Vagina (tissue), 2 donors: Measurements from ENCODE around the gene SLC16A1. TPM values are rescaled to one million over a fixed set of nuclear protein-coding genes. Genes with fewer than 3 reads are reported as not detected.

Source experiments
- DNase-seq, 2 donors: peaks; one replicate each; pipeline ENCODE4 v3.0.0-alpha.2; 2017; ENCODE audit errors: extremely low spot score in 2 of 2
- H3K27ac ChIP-seq: fragments of 200-600 bp; sonication (generic); one replicate; pipeline ENCODE4 v1.5.1; 2019
- H3K27me3 ChIP-seq: fragments of 200-600 bp; sonication (generic); one replicate; pipeline ENCODE4 v1.5.1; 2019
- H3K36me3 ChIP-seq, 2 donors: fragments of 200-600 bp; sonication (generic); one replicate each; pipeline ENCODE4 v1.5.1; 2017 to 2019
- H3K4me1 ChIP-seq: fragments of 200-600 bp; sonication (generic); one replicate; pipeline ENCODE4 v1.5.1; 2019
- H3K4me3 ChIP-seq, 2 donors: fragments of 200-600 bp; sonication (generic); 1 replicate in 1 of 2; 2 replicates in 1 of 2; pipeline ENCODE4 v1.5.1; 2016 to 2019
- H3K9me3 ChIP-seq: fragments of 200-600 bp; sonication (generic); one replicate; pipeline ENCODE4 v1.5.1; 2019
- POLR2A ChIP-seq, 2 donors: fragments of 450-650 bp; IDR thresholded peaks; one replicate each; pipeline ENCODE4 v1.6.1; 2017; ENCODE audit warnings: antibody characterized with exemption in 2 of 2, mild to moderate bottlenecking in 2 of 2, moderate library complexity in 2 of 2
- POLR2AphosphoS5 ChIP-seq, 2 donors: sonication (generic); formaldehyde crosslinking; IDR thresholded peaks; one replicate each; pipeline ENCODE4 v1.9.0; 2017; ENCODE audit warnings: antibody characterized with exemption in 2 of 2, mild to moderate bottlenecking in 2 of 2, low read depth in 1 of 2; ENCODE audit not compliant: insufficient read depth in 1 of 2
- intact Hi-C: fragments of 100-400 bp; cut with DNase I; formaldehyde crosslinking; loops from one replicate; pipeline ENCODE4 v1.15.1; 2023
- total RNA-seq: library from RNA; depleted of rRNA; stranded (reverse); fragments of >200 nt; gene quantifications from one replicate; pipeline ENCODE4 v1.2.3, GENCODE V29; 2016
- TF ChIP-seq, protein P1 (sequence below), 3 experiments: fragments of 450-650 bp in 2 of 3; fragments of 200-600 bp in 1 of 3; sonication (generic) in 1 of 3; IDR thresholded peaks; one replicate each; pipeline ENCODE4 v1.5.1; 2017 to 2019; ENCODE audit warnings: antibody characterized with exemption in 3 of 3, mild to moderate bottlenecking in 2 of 3, moderate library complexity in 2 of 3

Gene SLC16A1, protein sequence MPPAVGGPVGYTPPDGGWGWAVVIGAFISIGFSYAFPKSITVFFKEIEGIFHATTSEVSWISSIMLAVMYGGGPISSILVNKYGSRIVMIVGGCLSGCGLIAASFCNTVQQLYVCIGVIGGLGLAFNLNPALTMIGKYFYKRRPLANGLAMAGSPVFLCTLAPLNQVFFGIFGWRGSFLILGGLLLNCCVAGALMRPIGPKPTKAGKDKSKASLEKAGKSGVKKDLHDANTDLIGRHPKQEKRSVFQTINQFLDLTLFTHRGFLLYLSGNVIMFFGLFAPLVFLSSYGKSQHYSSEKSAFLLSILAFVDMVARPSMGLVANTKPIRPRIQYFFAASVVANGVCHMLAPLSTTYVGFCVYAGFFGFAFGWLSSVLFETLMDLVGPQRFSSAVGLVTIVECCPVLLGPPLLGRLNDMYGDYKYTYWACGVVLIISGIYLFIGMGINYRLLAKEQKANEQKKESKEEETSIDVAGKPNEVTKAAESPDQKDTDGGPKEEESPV
- total RNA-seq, result 12.8 TPM

DNA sequence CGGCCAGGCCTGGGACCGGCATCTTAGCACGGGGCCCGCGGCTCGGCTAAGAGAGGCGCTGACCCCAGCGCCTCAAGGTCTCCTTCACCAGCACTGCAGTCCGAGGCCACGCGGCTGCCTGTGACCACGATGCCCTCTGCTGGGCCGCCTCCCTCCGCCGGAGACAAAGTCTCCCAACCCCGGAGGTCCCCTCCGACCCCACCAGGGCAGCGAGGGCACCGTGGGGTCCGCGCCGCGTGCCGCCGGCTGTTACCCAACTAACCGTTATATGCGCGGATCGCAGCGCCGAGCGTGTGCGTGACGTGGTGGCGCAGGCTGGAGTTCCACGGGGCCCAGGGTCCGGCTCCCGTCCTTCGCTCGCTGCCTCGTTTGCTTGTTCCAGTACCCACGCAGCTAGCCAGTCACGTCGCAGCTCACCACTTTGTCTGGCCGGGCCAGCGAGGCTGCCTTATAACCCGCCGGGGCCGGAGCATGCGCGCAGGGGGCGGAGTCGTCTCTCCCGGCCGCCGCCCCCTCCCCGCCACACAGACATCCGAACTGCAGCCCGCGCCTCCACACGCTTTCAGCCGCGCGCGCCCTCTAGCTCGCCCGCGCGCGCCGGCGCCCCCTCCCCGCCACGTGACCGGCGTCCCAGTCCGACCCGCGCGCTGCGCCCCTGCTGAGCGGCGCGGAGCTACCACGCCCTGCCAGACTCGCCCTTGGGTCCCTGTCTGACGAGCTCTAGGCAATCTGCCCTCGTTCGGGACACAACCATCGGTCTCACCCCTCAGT lies at the start of gene SLC16A1:
SLC16A1 (minus strand) TSS at position 424 of the 771 bp plus-strand sequence. CDS start 26,888 bp downstream, outside the sequence.
- peak in 1 of 2 donors; percentile 93 for DNase-seq
- H3K27me3 ChIP-seq, result no peaks in the 10 kb centered on the region
- peak within 1 kb of the TSS; percentile 66 to 93 for H3K4me3 ChIP-seq
- peak within 1 kb of the TSS; percentile 92 for H3K27ac ChIP-seq
- H3K9me3 ChIP-seq, result no peaks in the 10 kb centered on the region
- TF ChIP-seq POLR2AphosphoS5 (IDR thresholded peaks at IDR 0.05; ENCODE audit: insufficient read depth in 1 of 2, low read depth in 1 of 2) (peak in 1 of 2 donors; percentile 94), POLR2A (IDR thresholded peaks at IDR 0.05) (peak; percentile 68 to 80)
- TF ChIP-seq, protein P1, sequence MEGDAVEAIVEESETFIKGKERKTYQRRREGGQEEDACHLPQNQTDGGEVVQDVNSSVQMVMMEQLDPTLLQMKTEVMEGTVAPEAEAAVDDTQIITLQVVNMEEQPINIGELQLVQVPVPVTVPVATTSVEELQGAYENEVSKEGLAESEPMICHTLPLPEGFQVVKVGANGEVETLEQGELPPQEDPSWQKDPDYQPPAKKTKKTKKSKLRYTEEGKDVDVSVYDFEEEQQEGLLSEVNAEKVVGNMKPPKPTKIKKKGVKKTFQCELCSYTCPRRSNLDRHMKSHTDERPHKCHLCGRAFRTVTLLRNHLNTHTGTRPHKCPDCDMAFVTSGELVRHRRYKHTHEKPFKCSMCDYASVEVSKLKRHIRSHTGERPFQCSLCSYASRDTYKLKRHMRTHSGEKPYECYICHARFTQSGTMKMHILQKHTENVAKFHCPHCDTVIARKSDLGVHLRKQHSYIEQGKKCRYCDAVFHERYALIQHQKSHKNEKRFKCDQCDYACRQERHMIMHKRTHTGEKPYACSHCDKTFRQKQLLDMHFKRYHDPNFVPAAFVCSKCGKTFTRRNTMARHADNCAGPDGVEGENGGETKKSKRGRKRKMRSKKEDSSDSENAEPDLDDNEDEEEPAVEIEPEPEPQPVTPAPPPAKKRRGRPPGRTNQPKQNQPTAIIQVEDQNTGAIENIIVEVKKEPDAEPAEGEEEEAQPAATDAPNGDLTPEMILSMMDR (IDR thresholded peaks at IDR 0.05), result no peak
- peaks cover 57% of the 10 kb centered on the region for H3K4me1 ChIP-seq
- intact Hi-C loops, result loop anchor here (10.0 kb wide), 1 partner anchor 71 kb away; no protein-coding TSS in a partner anchor
- H3K36me3 ChIP-seq, result no peaks in the 10 kb centered on the region

DNA sequence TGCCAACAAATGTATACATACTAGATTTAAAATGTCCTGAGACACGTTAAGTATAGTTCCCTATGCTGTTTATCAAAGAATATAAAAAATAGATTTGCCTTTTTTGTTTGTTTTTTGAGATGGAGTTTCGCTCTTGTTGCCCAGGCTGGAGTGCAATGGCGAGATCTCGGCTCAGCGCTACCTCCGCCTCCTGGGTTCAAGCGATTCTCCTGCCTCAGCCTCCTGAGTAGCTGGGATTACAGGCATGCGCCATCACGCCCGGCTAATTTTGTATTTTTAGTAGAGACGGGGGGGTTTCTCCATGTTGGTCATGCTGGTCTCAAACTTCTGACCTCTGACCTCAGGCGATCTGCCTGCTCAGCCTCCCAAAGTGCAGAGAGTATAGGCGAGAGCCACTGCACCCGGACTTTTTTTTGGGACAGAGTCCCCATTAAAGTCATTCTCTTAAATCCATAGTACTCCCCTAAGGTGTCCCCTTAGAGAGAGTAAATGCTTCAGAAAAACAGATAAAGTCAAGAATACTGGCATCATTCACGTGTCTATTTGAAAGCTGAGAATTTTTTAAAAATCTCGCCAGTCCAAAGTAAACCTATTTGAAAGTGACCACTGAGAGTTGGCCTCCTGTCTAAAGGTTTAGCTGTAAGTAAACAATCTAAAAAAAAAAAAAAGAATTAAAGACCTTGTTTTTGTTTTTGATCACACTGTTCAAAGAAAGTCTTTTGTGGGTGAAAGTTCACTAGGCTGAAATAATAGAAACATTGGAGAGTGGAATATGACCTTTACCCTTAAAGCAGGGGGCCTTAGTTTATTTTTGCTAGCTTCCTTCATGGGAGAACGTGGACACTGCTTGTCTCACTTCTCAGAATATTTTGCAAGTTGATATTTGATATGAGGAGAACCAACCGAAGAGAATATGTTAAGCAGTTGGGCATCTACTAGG lies 48.0 kb upstream of the SLC16A1 start:
- DNase-seq, result no peak
- no peaks in the 10 kb centered on the region for H3K4me1 ChIP-seq
- no peaks in the 10 kb centered on the region for H3K9me3 ChIP-seq
- H3K27ac ChIP-seq, result no peak overlapping the region
- intact Hi-C loops, result no loop called here
- no peak overlapping the region for H3K4me3 ChIP-seq
- no peaks in the 10 kb centered on the region for H3K27me3 ChIP-seq
- TF ChIP-seq, protein P1 (IDR thresholded peaks at IDR 0.05), result no peak
- TF ChIP-seq POLR2AphosphoS5 (IDR thresholded peaks at IDR 0.05; ENCODE audit: insufficient read depth in 1 of 2, low read depth in 1 of 2) (no peak), POLR2A (IDR thresholded peaks at IDR 0.05) (no peak)
- H3K36me3 ChIP-seq, result no peaks in the 10 kb centered on the region

DNA sequence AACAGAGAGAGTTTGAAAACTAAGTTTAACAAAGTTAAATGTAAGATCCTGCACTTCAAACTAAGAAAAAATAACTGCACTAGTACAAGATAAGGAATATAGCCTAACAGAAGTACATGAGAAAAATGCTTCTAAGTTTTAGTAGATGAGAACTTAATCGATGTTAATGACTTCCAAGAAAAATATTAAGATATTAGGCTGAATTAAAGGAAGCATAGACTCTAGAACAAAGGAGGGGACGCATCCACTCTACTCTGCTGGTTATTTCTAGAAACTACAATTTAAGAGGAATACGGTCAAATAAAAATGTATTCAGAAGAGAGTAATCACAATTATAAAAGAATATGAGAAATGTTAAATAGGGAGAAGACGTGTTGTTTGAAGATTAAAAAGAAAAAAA lies 46.3 kb upstream of the SLC16A1 start:
- Histone ChIP-seq H3K36me3 (no peaks in the 10 kb centered on the region), H3K9me3 (no peaks in the 10 kb centered on the region), H3K27me3 (no peaks in the 10 kb centered on the region), H3K4me3 (no peak overlapping the region), H3K4me1 (peaks cover 8% of the 10 kb centered on the region), H3K27ac (no peak overlapping the region)
- TF ChIP-seq POLR2AphosphoS5 (IDR thresholded peaks at IDR 0.05; ENCODE audit: insufficient read depth in 1 of 2, low read depth in 1 of 2) (no peak), POLR2A (IDR thresholded peaks at IDR 0.05) (no peak)
- TF ChIP-seq, protein P1 (IDR thresholded peaks at IDR 0.05), result no peak
- DNase-seq, result no peak
- intact Hi-C loops, result no loop called here

DNA sequence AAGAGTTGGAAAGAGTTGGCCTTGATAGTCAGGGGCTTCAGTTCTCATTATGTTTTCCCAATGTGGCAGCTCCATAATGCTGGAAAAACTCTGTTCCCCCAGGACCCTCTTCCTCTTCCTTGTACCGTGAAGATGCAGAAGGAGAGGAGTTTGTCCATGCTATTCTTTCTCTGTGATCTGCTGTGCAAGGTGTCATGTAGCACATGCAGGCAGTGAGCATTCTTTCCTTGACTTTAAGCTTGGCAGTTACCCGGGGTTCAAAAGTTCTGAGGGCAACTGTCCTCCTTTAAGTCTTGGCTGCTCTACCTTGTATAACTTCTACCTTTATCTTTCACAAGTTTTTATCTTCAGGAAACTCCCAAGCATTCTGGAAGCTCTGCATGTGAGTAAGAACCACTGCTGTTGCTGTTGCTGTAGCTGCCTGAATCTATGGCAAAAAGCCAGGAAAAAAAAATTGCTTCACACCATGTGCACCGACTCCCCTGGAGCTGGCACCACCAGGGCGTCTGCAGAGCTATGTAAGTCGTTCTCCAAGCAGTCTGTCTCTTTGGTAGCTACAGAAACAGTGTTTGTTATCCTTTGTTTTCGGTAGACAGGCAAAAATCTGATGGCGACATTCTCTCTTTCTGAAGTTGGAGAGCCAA lies 42.7 kb upstream of the SLC16A1 start:
- intact Hi-C loops, result no loop called here
- DNase-seq, result no peak
- no peaks in the 10 kb centered on the region for H3K27me3 ChIP-seq
- no peak overlapping the region for H3K4me3 ChIP-seq
- H3K27ac ChIP-seq, result peak overlapping the region; percentile 10
- no peaks in the 10 kb centered on the region for H3K9me3 ChIP-seq
- TF ChIP-seq, protein P1 (IDR thresholded peaks at IDR 0.05), result no peak
- TF ChIP-seq POLR2AphosphoS5 (IDR thresholded peaks at IDR 0.05; ENCODE audit: insufficient read depth in 1 of 2, low read depth in 1 of 2), result no peak
- no peak for TF ChIP-seq POLR2A (IDR thresholded peaks at IDR 0.05)
- peaks cover 8% of the 10 kb centered on the region for H3K4me1 ChIP-seq
- H3K36me3 ChIP-seq, result no peaks in the 10 kb centered on the region
